GM12864 (cell line): Measurements from ENCODE around the gene CTAGE9.

ENCODE experiments used
- DNase-seq: peaks from one replicate; pipeline ENCODE4 v3.0.0-alpha.2; 2011; ENCODE audit warnings: low read depth
- H3K4me3 ChIP-seq: 2 replicates; pipeline ENCODE4 v1.5.1; 2011; ENCODE audit warnings: mild to moderate bottlenecking, low read depth, low read length, control low read depth
- CTCF ChIP-seq: IDR thresholded peaks from 2 replicates; pipeline ENCODE4 v1.5.1; 2011; ENCODE audit warnings: low read depth, mild to moderate bottlenecking, moderate library complexity, low read length, control low read depth, inconsistent platforms; ENCODE audit errors: missing control alignments

Gene CTAGE9

GRCh38 chr6:131669891-131670290, 40.9 kb downstream of the CTAGE9 start:
- H3K4me3 ChIP-seq = no peak overlapping the region
- DNase-seq = no peak
- TF ChIP-seq CTCF = no peak

- no peak overlapping the region for H3K4me3 ChIP-seq
- DNase-seq = no peak
- no peak for TF ChIP-seq CTCF
Measured at GRCh38 chr6:131663578-131664165, 47.1 kb downstream of the CTAGE9 start.

- TF ChIP-seq CTCF = no peak
- H3K4me3 ChIP-seq = no peak overlapping the region
- no peak for DNase-seq
Measured at GRCh38 chr6:131660195-131660594, 50.6 kb downstream of the CTAGE9 start.
